Measurements from ENCODE around the gene RPS8. TPM values are rescaled to one million over a fixed set of nuclear protein-coding genes. Genes with fewer than 3 reads are reported as not detected.

Gene RPS8
- total and polyA plus RNA-seq, 5 donors: 848 to 1,144 (median 945) TPM

- intact Hi-C loops (cut with DNase I): no loop called here
- ATAC-seq (no peak), DNase-seq (peak in 2 of 3 donors; percentile 34 to 60)
- Histone ChIP-seq H3K27ac (ENCODE audit: low read length) (no peak overlapping the region), H3K4me1 (ENCODE audit: control insufficient read depth, insufficient read depth, low read length) (peaks cover 29% of the 10 kb centered on the region), H3K9me3 (ENCODE audit: control insufficient read depth, low read length) (no peaks in the 10 kb centered on the region), H3K27me3 (ENCODE audit: control insufficient read depth, insufficient read depth) (no peaks in the 10 kb centered on the region), H3K4me3 (ENCODE audit: low read length) (no peak overlapping the region)
- 80% methylated on average over 13 of the region's 13 CpGs for WGBS
Measured at GRCh38 chr1:44803312-44804095, 28.2 kb downstream of the RPS8 start.

- Histone ChIP-seq H3K4me3 (ENCODE audit: low read length) (no peak overlapping the region), H3K9me3 (ENCODE audit: control insufficient read depth, low read length) (no peaks in the 10 kb centered on the region), H3K27me3 (ENCODE audit: control insufficient read depth, insufficient read depth) (no peaks in the 10 kb centered on the region), H3K27ac (ENCODE audit: low read length) (peak overlapping the region; percentile 6), H3K4me1 (ENCODE audit: control insufficient read depth, insufficient read depth, low read length) (peaks cover 43% of the 10 kb centered on the region)
- intact Hi-C loops (cut with DNase I): no loop called here
- DNase-seq: peak in 2 of 3 donors; percentile 59 to 65
- ATAC-seq: no peak
- WGBS: 89% methylated on average over 20 of the region's 20 CpGs
Measured at GRCh38 chr1:44805311-44806024, 30.1 kb downstream of the RPS8 start.

GRCh38 chr1:44806025-44806703 lies 30.8 kb downstream of the RPS8 start:
- Histone ChIP-seq H3K9me3 (ENCODE audit: control insufficient read depth, low read length) (no peaks in the 10 kb centered on the region), H3K4me3 (ENCODE audit: low read length) (no peak overlapping the region), H3K4me1 (ENCODE audit: control insufficient read depth, insufficient read depth, low read length) (peaks cover 46% of the 10 kb centered on the region), H3K27me3 (ENCODE audit: control insufficient read depth, insufficient read depth) (no peaks in the 10 kb centered on the region), H3K27ac (ENCODE audit: low read length) (peak overlapping the region; percentile 98)
- intact Hi-C loops (cut with DNase I): no loop called here
- 83% methylated on average over 70 of the region's 70 CpGs for WGBS
- no peak for ATAC-seq
- DNase-seq: peak in 2 of 3 donors; percentile 69 to 80

DNA sequence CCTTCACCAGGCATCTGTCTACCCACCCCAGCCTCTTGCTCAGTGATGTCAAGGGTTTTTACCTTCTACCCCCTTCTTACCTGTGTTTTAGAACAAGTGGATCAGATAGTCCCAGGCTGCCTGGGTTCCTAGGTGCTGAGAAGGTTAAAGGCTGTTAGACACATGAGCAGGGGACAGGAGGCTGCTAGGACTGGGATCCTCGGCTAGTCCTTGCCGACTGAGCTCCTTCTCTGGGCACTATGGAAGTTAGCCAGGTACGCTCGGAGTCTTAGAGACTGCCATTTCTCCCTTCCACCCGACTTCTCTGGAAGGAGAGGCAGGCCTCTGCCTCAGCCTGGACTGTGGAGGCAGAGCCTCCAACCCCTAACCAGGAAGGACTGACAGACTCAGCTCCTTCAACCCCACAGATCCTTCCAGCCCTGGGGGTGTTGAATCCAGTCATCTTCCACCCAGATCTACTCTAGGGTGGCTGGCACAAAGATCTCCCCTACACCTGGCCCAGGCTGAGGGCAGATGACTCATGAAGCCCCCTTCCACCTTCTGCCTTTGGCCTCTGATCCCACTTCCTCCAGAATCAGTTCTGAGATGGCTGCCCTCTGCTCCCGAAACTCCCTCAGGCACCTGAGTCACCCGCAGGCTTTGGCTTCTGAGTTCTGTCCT lies 31.5 kb downstream of the RPS8 start, which contains the start of gene DYNLT4:
Gene DYNLT4, minus strand, starts transcription at position 648 of the 660 bp plus-strand sequence. CDS start 683 bp downstream, outside the sequence.
- ATAC-seq: no peak
- Histone ChIP-seq H3K27me3 (ENCODE audit: control insufficient read depth, insufficient read depth) (no peaks in the 10 kb centered on the region), H3K4me3 (ENCODE audit: low read length) (no peak within 1 kb of the TSS), H3K4me1 (ENCODE audit: control insufficient read depth, insufficient read depth, low read length) (peaks cover 47% of the 10 kb centered on the region), H3K27ac (ENCODE audit: low read length) (peak within 1 kb of the TSS; percentile 98), H3K9me3 (ENCODE audit: control insufficient read depth, low read length) (no peaks in the 10 kb centered on the region)
- WGBS: 37% methylated on average over 7 of the region's 7 CpGs
- peak in 1 of 3 donors; percentile 53 for DNase-seq
- intact Hi-C loops (cut with DNase I): no loop called here

- Histone ChIP-seq H3K27me3 (ENCODE audit: control insufficient read depth, insufficient read depth) (no peaks in the 10 kb centered on the region), H3K27ac (ENCODE audit: low read length) (peak overlapping the region; percentile 98), H3K4me3 (ENCODE audit: low read length) (no peak overlapping the region), H3K9me3 (ENCODE audit: control insufficient read depth, low read length) (no peaks in the 10 kb centered on the region), H3K4me1 (ENCODE audit: control insufficient read depth, insufficient read depth, low read length) (peaks cover 41% of the 10 kb centered on the region)
- ATAC-seq (peak; percentile 84 to 86), DNase-seq (peak; percentile 98 to 99 (median 99))
- intact Hi-C loops (cut with DNase I): no loop called here
- WGBS: 6% methylated on average over 16 of the region's 16 CpGs
Measured at GRCh38 chr1:44807364-44808062, 32.2 kb downstream of the RPS8 start.

- WGBS: 26% methylated on average over 23 of the region's 23 CpGs
- Histone ChIP-seq H3K4me1 (ENCODE audit: control insufficient read depth, insufficient read depth, low read length) (peaks cover 38% of the 10 kb centered on the region), H3K27me3 (ENCODE audit: control insufficient read depth, insufficient read depth) (no peaks in the 10 kb centered on the region), H3K4me3 (ENCODE audit: low read length) (peak within 1 kb of the TSS; percentile 23), H3K27ac (ENCODE audit: low read length) (peak within 1 kb of the TSS; percentile 98), H3K9me3 (ENCODE audit: control insufficient read depth, low read length) (no peaks in the 10 kb centered on the region)
- intact Hi-C loops (cut with DNase I): no loop called here
- peak; percentile 72 to 74 for ATAC-seq
- DNase-seq: peak; percentile 92 to 96 (median 96)
Measured at GRCh38 chr1:44808063-44808937, 33.0 kb downstream of the RPS8 start, which contains the start of gene BTBD19. BTBD19 (plus strand) TSS chr1:44808523; CDS start chr1:44808821, 298 bp downstream.

DNA sequence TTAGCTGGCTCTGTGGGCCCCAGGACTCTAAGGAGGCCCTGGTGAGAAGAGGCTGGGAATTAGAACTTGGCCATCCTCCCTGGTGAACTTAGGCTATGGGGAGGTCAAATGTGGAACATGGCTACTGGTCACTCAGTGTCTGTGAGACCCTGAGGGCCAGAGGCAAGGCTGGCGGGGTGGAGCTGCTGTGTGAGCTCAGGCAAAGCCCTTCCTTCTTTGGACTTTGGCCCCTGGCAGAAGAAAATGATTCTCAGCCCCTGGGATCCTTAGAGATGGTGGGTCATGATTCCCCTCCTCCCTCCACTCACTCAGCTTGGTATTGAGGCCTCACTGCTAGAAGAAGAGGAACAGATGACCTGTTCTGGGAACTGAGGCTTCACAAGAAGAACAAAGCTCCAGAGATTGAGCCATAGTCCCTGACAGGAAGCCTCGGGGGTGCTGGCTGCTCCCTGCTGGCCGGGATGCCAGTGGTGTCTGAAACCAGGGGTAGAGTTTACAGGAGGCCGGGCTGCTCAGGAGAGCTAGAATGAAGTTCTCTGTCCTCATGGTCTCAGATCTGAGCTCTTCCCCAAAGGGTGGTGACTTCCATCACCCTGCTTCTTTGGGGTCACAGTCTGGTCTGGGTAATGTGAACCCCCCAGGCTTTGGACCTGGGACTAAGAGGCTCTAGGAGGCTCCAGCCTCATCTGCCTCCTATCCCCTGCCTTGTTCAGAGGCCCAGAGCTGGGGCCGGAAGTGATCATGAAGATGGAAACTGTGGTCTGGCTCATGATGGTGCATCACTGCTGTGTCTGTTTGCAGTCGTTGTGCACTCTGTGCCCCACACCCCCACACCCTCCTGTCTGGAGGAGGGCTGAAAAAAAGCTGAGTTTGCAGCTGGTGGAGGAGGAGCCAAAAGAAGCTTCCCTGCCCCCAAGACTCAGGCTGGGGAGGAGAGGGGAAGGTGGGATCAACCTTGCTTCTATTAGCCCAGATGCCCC lies 33.9 kb downstream of the RPS8 start:
- H3K4me1 ChIP-seq (ENCODE audit: control insufficient read depth, insufficient read depth, low read length): peaks cover 38% of the 10 kb centered on the region
- 28% methylated on average over 6 of the region's 6 CpGs for WGBS
- DNase-seq (peak; percentile 61 to 83 (median 83)), ATAC-seq (no peak)
- H3K9me3 ChIP-seq (ENCODE audit: control insufficient read depth, low read length): no peaks in the 10 kb centered on the region
- intact Hi-C loops (cut with DNase I): no loop called here
- peak overlapping the region; percentile 98 for H3K27ac ChIP-seq (ENCODE audit: low read length)
- H3K27me3 ChIP-seq (ENCODE audit: control insufficient read depth, insufficient read depth): no peaks in the 10 kb centered on the region
- peak overlapping the region; percentile 23 for H3K4me3 ChIP-seq (ENCODE audit: low read length)

DNA sequence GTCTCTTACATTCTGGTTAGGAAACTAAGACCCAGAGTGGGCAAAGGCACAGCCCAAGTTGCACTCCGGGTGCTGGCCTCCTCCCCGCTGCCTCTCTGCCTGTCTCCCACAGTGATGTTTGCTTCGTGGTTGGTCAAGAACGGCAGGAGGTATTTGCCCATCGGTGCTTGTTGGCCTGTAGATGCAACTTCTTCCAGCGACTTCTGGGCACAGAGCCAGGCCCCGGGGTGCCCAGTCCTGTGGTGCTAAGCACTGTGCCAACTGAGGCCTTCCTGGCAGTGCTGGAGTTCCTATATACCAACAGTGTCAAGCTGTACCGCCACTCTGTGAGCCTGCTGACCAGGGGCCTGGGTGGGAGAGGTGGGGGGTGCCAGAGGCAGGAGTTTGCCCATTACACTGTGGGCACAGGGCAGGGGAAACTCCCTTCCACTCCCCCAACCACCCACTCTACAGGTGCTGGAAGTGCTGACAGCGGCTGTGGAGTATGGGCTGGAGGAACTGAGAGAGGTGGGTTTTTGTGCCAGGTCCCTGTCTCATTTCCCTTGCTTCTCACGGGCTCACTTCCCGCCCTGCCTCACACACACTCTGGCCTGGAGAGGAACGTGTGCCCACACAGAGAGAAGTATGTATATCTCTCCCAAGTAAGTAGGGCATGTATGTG lies 34.9 kb downstream of the RPS8 start:
- Histone ChIP-seq H3K9me3 (ENCODE audit: control insufficient read depth, low read length) (no peaks in the 10 kb centered on the region), H3K4me1 (ENCODE audit: control insufficient read depth, insufficient read depth, low read length) (peaks cover 38% of the 10 kb centered on the region), H3K27me3 (ENCODE audit: control insufficient read depth, insufficient read depth) (no peaks in the 10 kb centered on the region), H3K4me3 (ENCODE audit: low read length) (no peak overlapping the region), H3K27ac (ENCODE audit: low read length) (peak overlapping the region; percentile 98)
- DNase-seq (peak; percentile 74 to 86 (median 79)), ATAC-seq (no peak)
- intact Hi-C loops (cut with DNase I): no loop called here
- WGBS: 45% methylated on average over 12 of the region's 12 CpGs
